Esophagus squamous epithelium (tissue), 4 donors: ENCODE results near the gene DISP3.

Experiments used
- POLR2A ChIP-seq, 4 donors: fragments of 450-650 bp; IDR thresholded peaks; one replicate each; pipeline ENCODE4 v1.6.1; 2017; ENCODE audit warnings: antibody characterized with exemption in 4 of 4, mild to moderate bottlenecking in 4 of 4, moderate library complexity in 3 of 4
- TF ChIP-seq, protein P1 (sequence below), 6 experiments: fragments of 450-650 bp in 4 of 6; fragments of 200-600 bp in 2 of 6; sonication (generic) in 2 of 6; IDR thresholded peaks; one replicate each; pipeline ENCODE4 v1.5.1; 2016 to 2019; ENCODE audit warnings: antibody characterized with exemption in 6 of 6, mild to moderate bottlenecking in 4 of 6, moderate library complexity in 4 of 6

DNA sequence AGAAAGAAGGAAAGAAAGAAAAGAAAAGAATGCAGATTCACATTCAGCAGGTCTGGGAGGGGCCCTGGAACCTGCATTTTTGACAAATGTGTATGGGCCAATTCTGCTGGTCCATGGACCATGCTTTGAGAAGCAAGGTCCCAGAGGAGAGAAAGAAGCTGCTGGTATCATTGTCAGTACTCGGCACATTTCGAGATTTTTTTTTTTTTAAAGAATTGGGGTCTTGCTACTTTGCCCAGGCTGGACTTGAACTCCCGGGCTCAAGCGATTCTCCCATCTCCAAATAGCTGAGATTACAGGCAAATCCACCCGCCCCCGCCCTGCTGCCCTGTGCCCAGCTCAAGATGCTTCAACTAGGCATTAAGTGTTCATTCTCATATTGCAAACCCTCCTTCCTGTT lies 13.6 kb upstream of the DISP3 start:
- TF ChIP-seq, protein P1, sequence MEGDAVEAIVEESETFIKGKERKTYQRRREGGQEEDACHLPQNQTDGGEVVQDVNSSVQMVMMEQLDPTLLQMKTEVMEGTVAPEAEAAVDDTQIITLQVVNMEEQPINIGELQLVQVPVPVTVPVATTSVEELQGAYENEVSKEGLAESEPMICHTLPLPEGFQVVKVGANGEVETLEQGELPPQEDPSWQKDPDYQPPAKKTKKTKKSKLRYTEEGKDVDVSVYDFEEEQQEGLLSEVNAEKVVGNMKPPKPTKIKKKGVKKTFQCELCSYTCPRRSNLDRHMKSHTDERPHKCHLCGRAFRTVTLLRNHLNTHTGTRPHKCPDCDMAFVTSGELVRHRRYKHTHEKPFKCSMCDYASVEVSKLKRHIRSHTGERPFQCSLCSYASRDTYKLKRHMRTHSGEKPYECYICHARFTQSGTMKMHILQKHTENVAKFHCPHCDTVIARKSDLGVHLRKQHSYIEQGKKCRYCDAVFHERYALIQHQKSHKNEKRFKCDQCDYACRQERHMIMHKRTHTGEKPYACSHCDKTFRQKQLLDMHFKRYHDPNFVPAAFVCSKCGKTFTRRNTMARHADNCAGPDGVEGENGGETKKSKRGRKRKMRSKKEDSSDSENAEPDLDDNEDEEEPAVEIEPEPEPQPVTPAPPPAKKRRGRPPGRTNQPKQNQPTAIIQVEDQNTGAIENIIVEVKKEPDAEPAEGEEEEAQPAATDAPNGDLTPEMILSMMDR (IDR thresholded peaks at IDR 0.05) = no peak
- TF ChIP-seq POLR2A (IDR thresholded peaks at IDR 0.05) = no peak
